CD4-positive, alpha-beta T cell treated with Interleukin-15 for 4 hours (primary cell): ENCODE measurements around the gene STEAP3.

ENCODE experiments used
- DNase-seq: peaks from one replicate; pipeline ENCODE4 v3.0.0-alpha.2; 2020; ENCODE audit warnings: low spot score

The STEAP3 gene

DNA sequence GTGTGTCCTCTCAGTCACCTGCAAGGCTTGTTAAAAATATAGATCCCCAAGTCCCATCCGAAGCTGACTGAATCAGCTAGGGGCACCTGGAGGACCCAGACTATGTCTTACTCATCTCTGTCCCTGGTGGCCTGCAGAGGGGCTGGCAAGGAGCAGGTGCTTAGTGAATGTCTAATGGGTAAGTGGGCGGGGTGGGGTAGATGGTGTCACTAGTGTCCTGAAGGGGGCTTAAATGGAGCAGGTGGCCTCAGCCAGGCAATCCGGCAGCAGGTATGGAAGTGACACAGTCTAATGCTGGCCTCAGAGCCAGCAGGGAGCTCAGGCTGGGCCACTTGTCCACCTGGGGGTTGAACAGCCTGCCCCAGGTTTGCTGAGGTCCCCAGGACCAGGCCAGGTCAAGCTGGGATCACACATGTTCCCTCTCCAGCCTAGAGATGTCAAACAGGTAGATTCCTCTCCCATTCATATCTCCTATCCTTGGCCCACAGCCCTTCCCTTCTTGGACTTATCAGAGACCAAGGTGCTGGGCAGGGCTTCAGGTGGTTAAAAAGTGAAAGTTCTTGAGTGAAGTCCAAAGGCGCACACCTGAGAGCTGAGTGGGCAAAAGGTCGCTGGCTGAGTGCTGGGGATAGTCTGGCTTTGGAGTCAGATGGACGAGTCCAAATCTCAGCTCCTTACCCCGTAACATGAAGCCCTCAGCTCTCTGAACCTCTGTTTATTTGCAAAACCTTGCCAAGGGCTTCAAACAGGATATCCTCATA lies 1.7 kb downstream of the STEAP3 start:
- no peak for DNase-seq

DNA sequence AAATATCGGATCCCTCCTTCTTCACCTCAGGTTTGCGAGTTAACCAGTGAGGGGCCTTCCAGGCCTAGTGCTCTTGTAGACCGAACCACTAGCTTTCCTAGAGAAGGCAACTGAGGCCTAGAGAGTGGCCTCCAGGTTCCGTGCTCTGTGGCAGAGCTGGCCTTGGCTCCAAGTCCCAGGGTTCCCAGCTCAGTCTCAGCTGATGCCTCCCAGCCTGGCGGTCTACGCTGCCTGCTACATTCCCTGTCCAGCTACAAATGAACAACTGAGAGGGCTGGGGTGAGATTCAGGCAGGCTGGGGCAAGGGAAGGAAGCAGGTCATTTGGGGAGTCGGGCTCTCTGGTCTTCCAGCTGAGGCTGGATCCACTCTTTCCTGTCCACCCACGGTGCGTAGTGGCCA lies 2.3 kb downstream of the STEAP3 start:
- DNase-seq: no peak

DNA sequence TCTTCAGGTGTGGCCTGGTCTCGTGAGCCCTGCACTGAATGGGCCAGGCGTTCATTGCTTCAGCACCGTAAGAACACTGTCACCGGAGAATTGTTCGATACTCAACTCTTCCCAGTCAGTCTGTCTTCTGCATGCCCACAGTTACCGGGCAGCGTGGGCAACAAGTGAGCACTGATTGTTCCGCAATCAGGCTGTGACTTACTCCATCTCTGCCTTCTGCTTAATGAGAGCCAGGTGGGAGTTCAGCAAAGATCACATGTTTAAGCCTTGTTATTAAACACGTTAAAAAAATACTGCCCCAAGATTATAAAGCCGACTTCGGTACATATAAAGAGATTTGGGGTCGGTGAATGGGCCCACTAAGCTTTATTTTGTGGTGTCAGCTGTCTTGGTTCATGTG lies 3.7 kb downstream of the STEAP3 start:
- DNase-seq: no peak

DNA sequence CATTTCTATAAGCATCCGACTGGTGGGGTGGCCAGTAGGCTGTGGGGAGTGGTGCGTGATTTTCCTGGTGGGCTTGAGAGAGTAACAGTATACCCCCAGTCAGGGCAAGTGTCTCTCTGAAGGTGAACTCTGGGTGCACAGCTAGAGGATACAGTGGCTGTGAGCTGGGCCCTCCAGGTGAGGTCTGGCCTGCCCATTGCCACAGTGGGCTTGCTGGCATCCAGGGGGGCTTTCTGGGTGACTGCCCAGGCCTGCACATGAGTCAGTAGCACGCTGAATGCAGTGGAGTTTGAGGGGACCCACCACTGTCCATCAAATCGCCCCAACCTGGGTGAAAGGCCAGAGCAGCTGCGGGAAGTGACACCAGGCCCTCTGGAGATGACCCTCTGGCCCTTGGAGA lies 4.5 kb downstream of the STEAP3 start:
- DNase-seq: no peak

DNA sequence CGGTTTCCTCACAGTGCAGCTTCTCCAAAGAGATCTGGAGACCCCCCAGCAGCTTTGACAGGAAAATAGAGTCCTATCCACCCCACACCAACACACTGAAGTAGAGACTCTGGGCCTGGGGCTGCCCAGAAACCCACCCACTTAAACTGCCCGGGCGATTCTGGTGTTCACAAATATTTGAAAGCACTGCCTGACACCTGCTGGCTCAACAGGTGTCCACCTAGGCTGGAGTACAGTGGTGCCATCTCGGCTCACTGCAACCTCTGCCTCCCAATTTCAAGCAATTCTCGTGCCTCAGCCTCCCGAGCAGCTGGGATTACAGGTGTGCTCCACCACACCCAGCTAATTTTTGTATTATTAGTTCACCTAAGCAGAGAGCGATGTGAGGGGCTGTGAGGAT lies 5.3 kb downstream of the STEAP3 start:
- DNase-seq: no peak

DNA sequence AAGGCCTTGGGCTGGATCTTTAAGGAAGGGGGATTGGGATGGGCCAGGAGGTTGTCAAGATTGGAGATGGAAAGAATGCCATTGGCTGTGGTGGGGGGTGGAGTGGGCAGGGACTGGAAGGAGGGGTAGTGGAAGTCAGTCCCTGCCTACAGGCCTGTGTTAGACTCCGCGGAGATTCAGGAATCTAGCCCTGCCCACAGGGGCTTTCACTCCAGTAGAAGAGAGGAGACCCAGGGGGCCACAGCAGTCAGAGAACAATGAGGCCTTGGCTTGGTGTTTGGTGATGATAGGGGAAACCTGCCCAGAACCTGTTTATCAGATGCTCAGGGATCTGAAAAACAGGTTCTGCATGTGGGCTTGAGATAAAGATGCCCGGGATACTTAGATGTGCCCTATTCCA lies 6.1 kb downstream of the STEAP3 start:
- DNase-seq: no peak

DNA sequence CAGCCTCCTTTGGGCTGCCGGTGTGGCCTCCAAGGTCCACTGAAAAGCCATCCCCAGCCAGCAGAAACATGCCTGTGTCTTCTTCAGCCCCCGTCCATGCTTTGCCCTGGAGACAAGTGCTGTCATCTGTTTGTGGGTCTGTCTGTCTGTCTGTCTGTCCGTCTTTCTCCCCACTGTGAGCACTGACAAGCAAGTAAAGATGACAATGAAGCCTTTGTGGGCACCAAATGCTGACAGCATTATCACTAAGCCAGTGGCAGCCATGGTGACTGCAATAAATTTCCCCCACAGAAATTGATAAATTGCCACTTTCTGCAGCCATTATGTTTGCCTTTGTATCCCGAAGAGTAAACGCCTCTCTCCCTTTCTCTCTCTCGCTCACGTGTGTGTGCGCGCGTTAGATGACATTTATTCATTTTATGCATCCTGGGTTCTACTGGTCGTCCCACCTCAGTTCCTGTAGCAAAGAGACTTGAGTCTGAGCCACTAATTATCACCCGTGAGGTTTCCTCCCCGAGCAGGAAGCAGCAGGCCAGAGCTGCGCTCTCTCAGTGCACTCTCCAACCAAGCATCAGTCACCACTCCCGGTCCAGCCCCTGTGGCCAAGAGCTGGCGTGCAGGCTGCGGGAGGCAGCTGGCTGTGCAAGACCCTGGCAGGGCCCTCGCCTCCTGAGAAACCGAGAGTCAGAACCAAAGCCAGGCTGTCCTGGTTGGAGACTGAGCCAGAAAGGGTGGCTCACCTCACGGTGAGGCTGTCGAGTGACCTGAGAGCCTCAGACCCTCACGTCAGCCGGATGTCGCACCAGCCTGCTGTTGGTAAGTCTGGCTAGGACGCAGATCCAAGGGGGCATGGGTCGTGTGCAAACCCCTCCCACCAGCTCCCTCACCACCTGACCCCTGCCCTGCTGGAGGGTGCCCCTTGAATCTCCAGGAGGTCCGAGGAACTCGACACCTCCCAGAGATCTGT lies 6.9 kb downstream of the STEAP3 start:
- no peak for DNase-seq

DNA sequence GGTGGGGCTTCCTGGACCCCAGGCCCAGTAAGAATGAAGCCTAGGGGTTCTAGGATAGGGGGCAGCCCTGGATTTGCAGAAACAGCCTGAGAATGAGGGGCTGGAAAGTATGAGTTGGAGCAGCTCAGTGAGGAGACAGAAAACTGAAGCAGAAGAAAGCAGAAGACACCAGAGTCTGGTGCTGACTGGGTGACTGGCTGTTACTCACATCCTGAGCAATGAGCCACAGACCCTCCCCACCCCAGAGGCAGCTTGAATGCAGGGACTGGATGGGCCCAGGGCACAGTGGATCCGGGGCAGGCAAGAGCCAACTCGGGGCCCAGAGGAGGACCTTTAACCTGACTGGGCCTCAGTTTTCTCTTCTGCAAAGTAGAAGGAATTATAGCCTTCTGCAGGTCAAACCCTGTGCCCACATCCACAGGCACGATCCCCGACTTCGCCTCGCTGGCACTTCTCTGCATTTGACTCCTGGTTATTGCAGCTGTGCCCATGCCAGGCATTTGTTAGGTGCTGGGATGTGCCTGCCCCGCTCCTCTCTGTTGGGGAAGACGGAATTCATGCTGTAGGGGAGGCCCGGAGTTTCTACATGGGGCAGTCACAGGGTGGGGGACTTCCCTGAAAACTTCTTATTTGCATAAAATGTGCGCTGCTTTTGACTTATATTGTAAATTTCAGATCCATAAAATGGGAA lies 8.5 kb downstream of the STEAP3 start:
- DNase-seq: no peak

DNA sequence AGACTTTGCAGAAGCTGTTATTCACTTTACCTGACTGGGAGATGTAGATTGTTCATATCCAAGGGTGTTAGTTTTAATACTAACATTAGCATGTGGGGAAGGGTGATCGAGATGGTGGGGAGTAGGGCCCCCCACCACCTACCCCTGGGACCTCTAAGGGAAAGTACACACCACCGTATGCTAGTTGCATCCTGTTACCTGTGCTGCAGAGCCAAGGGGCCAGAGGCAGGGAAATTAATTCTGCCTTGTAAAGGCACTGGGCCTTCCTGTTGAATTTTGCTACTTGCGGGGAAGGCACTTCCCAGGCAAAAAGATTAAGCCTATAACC lies 9.0 kb downstream of the STEAP3 start:
- DNase-seq: no peak

DNA sequence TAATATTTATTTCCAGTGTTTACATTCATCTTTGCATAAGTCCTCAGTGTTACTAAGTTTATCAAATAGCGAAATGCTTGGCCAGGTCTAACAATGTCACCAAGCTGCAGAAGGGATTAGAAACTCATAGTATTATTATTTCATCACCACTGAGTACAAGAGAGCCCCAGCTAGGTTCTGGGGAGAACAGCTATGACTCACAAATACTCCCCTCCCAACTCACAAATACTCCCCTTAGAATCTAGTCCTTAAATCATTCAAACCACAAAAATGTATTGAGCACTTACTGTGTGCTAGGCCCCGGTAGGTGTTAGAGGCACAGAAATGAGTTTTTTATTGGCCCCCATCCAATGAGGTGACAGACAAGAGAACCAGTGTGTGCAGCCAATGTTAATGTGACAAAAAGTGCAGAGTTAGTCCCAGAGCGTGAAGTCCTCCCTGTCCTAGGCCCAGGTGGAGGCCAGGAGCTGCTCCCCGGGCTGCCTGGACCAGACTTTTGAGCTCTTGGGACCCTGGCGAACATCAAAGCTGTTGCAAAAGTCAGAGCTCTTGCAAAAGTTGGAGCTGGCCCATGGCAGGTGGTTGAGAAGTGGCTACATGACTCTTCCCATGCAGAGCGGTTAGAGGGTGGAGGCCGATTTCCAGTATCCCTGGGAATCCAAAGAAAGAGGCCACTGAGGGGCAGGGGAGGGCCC lies 9.8 kb downstream of the STEAP3 start:
- no peak for DNase-seq

DNA sequence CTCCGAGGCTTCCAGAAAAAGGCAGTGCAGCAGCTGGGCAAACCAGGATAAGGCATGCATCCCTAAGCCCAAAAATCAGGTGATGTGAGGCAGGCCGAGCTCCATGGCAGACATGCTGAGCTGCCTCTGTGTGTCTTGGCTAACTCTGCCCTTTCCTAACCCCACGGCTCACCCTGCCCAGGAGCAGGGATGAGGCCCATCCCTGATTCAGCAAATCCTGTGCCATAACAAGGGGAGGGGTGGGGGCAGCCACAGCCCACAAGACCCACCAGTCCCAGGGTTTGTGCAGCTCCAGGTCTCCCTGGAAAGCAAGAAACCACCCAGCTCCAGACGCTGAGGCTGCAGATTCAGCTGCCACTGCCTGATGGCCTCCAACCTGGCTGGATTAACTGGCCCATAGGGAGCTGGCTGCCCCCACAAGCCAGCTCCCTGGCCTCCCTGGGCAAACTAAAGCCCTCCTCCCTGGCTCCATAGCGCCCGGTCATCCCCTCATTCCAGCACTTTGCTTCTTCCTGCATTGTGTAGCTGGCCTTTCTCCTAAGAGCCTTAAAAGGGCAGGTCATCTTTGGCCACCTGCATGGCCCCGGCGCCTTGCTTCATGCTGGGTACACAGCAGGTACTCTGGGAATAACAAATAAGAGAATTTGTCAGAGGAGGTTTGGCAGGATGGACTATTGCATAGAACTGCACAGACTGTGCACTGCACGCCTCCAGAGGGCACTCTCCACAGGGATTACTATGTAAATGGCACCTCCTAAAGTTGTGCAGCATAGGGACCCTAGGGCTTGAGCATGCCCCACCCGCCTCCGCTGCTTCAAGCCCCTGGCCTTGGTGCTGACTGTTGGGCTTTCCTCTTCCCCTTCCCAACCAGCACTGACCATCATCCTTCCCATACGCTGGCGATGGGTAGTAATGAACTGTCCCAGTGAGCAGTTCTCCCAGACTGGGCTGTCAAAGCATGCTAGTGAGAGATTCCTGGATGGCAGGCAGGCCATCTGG lies 10.7 kb downstream of the STEAP3 start:
- no peak for DNase-seq

DNA sequence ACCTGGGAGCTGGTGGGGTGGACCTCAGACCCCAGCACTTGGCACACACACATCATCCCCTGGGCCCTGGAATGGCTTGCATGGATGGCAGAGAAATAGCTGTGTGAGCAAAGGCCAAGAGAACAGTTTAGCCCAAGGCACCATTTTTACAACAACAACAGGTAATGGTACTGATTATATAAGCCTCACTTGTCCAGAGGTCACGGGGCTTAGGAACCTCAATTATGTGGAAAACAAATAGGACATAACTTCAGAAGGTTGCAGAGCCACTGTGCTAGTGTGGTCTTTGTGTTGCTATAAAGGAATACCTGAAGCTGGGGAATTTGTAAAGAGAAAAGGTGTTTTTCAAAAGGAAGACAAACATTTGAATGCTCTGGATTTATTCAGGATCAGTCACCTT lies 13.2 kb downstream of the STEAP3 start:
- DNase-seq: no peak

DNA sequence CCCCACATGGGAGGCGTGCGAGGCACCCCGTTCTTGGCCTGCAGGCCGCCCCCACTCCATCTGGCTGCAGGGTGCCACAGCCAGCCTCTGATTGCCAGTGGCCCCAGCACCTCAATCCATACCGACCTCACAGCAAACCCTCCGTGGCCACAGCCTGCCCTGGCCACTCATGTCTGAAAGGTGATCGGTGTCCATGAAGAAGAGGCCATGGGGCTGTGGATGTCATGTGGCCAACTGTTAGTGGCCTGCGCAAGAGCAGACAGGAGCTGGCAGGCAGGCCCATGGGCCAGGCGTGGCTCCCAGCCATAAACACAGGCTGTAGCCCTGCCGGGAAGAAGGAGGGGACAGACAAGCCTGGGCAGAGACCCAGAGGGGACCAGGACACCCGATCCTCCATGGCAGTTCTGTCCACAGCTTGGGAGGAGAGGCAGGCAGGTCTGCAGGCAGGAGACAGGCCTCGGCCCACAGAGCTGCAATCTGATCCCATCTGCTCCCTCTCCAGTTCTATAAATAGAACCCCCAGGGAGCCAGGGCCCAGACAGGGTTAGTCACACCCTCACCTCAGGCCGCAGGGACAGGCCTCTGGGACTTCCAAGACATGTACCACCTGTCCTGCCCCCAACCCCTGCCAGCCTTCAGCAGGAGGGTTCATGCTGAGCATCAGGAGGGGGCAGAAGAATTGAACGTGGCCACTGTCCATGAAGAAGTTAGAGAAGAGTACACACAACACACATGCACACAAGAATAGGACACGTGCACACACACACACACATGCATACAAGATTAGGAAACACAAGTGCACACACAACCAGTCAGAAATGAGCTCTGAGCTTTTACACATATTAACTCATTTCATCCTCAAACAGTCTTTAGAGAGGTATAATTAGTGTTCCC lies 16.9 kb downstream of the STEAP3 start:
- DNase-seq: no peak

DNA sequence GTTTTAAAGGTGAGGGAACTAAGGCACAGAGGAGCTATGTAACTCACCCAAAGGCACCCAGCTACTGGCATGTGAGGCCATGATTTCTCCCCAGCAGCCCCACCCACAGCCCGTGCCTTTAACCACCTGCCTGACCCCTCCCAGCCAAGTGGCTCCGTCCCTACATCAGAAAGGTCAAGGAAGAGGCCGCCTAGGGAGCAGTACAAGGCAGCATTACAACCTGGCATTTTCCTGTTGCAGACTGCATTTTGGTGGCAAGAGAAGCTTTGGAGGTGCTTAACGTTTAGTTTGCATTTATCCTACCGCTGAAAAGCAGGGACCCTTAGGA lies 17.5 kb downstream of the STEAP3 start:
- no peak for DNase-seq

DNA sequence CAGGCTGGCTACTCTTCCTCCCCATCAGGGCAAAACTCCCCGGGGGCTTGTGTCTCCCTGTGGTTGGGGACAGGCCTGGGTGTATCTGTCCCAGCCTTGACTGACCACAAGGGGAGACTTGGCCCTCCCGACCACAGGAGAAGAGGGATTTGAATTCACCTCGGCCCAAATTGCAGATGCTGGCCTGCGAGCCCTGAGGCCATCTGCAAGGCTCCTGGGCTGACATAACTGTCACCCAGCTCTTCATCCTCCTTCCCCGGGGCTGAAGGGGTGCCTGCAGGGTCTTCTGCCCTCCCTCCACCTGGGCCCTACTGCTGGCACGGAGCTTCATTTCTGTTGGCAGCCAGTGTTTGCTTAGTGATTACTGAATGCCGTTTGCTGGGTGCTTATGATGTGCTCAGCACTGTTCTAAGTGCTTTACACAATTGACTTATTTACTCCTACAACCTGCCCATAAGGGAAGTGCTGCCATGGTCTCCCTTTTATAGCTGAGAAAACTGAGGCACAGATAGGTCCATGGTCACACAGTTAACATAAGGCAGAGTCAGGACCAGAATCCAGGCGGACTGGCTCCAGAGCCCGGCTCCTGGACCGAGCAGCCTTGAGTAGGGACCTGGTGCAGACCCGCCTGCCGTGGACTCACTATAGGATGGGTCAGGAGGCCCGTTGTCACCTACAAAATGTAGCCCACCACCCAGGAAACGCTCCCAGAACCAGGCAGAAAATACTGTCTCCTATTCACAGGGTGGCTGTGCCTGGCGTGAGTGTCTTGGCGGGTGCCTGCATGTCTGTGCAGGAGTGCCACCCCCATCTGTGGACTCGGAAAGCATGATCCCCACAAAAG lies 18.9 kb downstream of the STEAP3 start:
- DNase-seq: no peak

DNA sequence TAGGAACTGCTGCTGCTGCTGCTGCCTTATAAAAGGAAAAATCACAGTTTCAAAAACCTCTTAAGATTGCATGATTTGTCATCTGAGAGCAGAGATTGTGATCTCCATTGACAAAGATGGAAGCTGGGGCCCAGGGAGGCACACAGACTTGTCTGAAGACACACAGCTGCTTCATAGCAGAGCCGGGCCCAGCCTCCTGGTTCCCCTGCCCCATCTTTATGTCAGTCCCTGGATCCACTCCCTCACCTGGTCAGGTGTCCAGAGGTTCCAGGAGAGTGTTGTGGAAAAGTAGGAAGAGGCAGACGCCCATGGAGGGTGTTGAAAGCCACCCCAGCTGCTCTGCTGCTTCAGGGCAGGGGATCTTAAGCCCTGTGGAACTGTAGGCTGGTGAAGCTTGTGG lies 20.0 kb downstream of the STEAP3 start:
- no peak for DNase-seq

DNA sequence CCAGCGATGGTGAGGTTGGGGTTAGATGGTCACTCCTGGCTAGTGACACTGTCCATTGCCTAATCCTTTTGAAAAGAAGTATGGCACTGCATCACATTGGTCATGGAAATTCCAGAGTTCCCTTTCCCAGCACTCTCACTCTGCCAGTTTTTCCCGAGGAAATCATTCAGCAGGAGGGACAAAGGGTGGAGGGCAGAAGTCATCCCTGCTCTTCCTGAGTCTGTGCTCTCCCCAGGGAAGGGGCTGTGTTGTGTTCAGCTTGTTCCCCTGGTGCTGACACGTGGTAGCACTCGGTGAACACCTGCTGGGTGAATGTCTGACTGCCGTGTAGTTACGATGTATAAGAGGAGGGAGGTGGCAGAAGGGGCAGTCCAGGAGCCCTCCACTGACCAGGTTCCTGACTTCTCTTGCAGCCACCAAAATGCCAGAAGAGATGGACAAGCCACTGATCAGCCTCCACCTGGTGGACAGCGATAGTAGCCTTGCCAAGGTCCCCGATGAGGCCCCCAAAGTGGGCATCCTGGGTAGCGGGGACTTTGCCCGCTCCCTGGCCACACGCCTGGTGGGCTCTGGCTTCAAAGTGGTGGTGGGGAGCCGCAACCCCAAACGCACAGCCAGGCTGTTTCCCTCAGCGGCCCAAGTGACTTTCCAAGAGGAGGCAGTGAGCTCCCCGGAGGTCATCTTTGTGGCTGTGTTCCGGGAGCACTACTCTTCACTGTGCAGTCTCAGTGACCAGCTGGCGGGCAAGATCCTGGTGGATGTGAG lies 21.6 kb downstream of the STEAP3 start:
- DNase-seq: no peak

DNA sequence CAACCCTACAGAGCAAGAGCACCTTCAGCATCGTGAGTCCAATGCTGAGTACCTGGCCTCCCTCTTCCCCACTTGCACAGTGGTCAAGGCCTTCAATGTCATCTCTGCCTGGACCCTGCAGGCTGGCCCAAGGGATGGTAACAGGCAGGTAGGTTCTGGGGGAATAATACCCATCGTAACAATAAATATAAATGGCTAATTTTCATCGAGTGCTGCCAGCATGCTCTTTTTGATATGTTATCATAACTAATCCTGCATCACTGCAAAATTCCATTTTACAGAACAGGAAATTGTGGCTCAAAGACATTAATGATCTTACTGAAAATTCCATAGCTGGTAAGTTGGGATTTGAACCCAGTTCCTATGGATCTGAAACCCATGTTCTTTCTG lies 22.2 kb downstream of the STEAP3 start:
- no peak for DNase-seq
